Glutamatergic neuron (in vitro differentiated cells): Measurements from ENCODE around the gene SEC16A. TPM values are rescaled to one million over a fixed set of nuclear protein-coding genes. Genes with fewer than 3 reads are reported as not detected.

Experiments used
- DNase-seq: peaks from one replicate; pipeline ENCODE4 v3.0.0; 2022
- H3K27ac Mint-ChIP-seq: one replicate; pipeline ENCODE4 v1.8.0; 2020; ENCODE audit warnings: mild to moderate bottlenecking, mixed read lengths, inconsistent platforms; ENCODE audit not compliant: unreplicated experiment
- H3K27me3 Mint-ChIP-seq: one replicate; pipeline ENCODE4 v1.8.0; 2020; ENCODE audit warnings: mild to moderate bottlenecking, moderate library complexity, mixed read lengths, inconsistent platforms; ENCODE audit not compliant: unreplicated experiment
- H3K36me3 Mint-ChIP-seq: one replicate; pipeline ENCODE4 v1.8.0; 2020; ENCODE audit warnings: mild to moderate bottlenecking, mixed read lengths, inconsistent platforms; ENCODE audit not compliant: unreplicated experiment
- H3K4me1 Mint-ChIP-seq: one replicate; pipeline ENCODE4 v1.8.0; 2020; ENCODE audit warnings: mild to moderate bottlenecking, low read depth, mixed read lengths, inconsistent platforms; ENCODE audit not compliant: unreplicated experiment
- H3K4me3 Mint-ChIP-seq: one replicate; pipeline ENCODE4 v1.8.0; 2020; ENCODE audit warnings: mild to moderate bottlenecking, mixed read lengths, inconsistent platforms; ENCODE audit not compliant: unreplicated experiment
- H3K9me3 Mint-ChIP-seq: one replicate; pipeline ENCODE4 v1.8.0; 2020; ENCODE audit warnings: mild to moderate bottlenecking, moderate library complexity, mixed read lengths, inconsistent platforms; ENCODE audit not compliant: unreplicated experiment
- total RNA-seq: library from RNA; stranded (reverse); fragmentation: NEBNext Ultra II Directional; extraction: Animal tissue kit (Norgen Biotek cat#: 25700); gene quantifications from one replicate; pipeline ENCODE4 v1.2.1, GENCODE V29; 2021; ENCODE audit not compliant: unreplicated experiment
- TF ChIP-seq, protein P1 (sequence below): fragments of 200-600 bp; sonication (generic); IDR thresholded peaks from one replicate; pipeline ENCODE4 v1.5.0; 2021; ENCODE audit not compliant: partially characterized antibody, unreplicated experiment

The SEC16A gene
- total RNA-seq, 1 donor from 2014 or later = 74.3 TPM

DNA sequence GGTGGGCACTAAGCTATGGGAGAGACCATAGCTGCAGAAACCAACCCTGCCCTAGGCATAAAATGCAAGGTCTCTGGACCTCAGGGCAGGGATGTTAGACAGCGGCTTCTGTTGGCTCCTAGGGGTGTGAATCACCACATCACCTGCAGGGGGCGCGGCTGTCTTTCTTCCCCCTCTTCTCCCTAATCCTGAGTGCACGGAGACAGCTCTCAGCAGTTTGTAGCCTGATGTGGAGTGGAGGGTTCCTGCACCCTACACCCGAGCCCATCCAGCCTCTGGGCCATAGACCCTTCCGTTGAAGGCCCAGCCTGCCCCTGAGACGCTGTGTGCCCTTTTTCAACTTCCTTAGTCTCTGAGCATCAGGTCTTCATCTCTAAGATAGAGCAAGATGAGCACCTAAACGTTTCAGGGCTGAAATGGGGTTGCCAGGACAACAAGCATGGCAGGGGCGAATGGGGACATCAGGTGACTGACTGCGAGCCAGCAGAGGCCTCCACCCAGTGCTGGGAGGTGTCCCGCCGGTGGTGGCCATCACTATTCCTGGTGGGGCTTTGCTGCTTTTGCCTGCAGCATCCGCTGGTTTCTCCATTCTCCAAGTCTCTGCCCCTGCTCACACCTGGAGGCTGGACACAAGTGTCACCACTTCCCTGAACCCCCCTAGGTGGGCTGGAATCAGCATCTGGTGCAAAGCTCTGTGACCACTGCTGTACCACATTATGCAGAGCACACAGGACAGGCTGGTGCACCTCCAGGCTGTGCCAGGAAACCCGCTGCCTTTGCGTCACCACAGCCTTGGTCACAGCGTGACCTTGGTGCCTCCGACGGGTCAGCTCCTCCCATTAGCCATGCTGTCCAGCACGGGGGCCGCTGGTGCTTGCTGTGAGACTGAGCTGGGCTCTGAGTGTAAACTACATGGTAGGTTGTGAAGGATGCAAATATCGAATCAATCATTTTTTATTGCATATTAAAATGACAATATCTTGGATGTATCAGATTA, 2.5 kb upstream of the SEC16A start:
- Mint-ChIP-seq H3K4me3 (no peak overlapping the region), H3K4me1 (peaks cover 12% of the 10 kb centered on the region), H3K9me3 (peaks cover 2% of the 10 kb centered on the region), H3K27ac (peak overlapping the region; percentile 43), H3K36me3 (no peaks in the 10 kb centered on the region), H3K27me3 (peaks cover 2% of the 10 kb centered on the region)
- TF ChIP-seq, protein P1, sequence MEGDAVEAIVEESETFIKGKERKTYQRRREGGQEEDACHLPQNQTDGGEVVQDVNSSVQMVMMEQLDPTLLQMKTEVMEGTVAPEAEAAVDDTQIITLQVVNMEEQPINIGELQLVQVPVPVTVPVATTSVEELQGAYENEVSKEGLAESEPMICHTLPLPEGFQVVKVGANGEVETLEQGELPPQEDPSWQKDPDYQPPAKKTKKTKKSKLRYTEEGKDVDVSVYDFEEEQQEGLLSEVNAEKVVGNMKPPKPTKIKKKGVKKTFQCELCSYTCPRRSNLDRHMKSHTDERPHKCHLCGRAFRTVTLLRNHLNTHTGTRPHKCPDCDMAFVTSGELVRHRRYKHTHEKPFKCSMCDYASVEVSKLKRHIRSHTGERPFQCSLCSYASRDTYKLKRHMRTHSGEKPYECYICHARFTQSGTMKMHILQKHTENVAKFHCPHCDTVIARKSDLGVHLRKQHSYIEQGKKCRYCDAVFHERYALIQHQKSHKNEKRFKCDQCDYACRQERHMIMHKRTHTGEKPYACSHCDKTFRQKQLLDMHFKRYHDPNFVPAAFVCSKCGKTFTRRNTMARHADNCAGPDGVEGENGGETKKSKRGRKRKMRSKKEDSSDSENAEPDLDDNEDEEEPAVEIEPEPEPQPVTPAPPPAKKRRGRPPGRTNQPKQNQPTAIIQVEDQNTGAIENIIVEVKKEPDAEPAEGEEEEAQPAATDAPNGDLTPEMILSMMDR = peak; percentile 95
- DNase-seq = peak; percentile 91

DNA sequence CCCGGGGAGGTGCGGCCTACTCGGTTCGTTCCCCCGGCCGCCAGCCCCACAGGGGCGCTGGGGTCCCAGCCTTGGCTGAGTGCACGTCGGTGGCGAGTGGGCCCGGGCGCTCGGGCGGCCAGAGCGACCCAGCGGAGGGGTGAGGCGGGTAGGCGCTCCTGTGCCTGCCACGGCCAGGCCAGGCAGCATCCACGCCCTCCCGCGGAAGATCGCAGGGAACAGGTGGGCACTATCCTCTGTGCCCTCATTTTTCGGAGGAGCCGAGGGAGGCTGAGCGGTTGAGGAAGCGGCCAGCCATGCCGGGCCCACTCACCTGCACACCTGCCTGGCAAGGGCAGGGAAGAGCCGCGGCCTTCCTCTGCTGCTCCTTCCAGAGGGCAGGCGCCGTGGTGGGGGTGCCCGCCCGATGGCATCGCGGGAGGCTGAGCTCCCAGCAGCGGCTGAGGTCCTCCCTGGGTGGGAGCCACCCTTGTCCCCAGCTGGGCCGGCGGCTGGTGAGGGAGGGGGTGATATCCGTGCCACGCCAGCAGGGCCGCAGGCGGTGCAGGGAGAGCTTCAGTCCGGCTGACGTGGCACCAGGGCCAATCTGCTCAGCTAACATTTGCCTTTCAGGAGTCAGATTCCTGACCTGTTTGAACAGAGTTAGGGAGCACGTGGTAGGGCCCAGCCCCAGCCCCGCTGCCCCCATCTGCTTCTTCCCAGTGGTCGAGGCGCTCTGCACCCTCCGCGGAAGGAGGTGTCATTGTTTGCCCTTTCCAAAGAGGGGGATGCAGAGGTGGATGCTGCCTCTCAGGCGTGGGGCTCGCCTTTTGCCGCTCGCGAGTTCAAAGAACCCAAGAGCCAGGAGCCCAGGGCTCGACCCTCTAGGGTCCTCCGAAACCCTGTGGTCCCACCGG, 1.6 kb upstream of the SEC16A start:
- no peaks in the 10 kb centered on the region for H3K36me3 Mint-ChIP-seq
- no peak overlapping the region for H3K27ac Mint-ChIP-seq
- peaks cover 4% of the 10 kb centered on the region for H3K9me3 Mint-ChIP-seq
- H3K27me3 Mint-ChIP-seq = peaks cover 2% of the 10 kb centered on the region
- H3K4me3 Mint-ChIP-seq = no peak overlapping the region
- H3K4me1 Mint-ChIP-seq = peaks cover 13% of the 10 kb centered on the region
- TF ChIP-seq, protein P1 = no peak
- no peak for DNase-seq

GRCh38 chr9:136483589-136484152, 831 bp upstream of the SEC16A start:
- TF ChIP-seq, protein P1 = no peak
- Mint-ChIP-seq H3K36me3 (no peaks in the 10 kb centered on the region), H3K4me3 (peak overlapping the region; percentile 77), H3K9me3 (peaks cover 4% of the 10 kb centered on the region), H3K27me3 (peaks cover 2% of the 10 kb centered on the region), H3K4me1 (peaks cover 13% of the 10 kb centered on the region), H3K27ac (peak overlapping the region; percentile 91)
- DNase-seq = peak; percentile 97

GRCh38 chr9:136482046-136482792, 621 bp downstream of the SEC16A start:
- Mint-ChIP-seq H3K9me3 (peaks cover 4% of the 10 kb centered on the region), H3K36me3 (no peaks in the 10 kb centered on the region), H3K4me3 (peak overlapping the region; percentile 95), H3K27me3 (peaks cover 2% of the 10 kb centered on the region), H3K4me1 (peaks cover 16% of the 10 kb centered on the region), H3K27ac (peak overlapping the region; percentile 81)
- no peak for DNase-seq
- TF ChIP-seq, protein P1 = no peak
